ENCODE measurements around the gene FNIP1. TPM values are rescaled to one million over a fixed set of nuclear protein-coding genes. Genes with fewer than 3 reads are reported as not detected.

FNIP1 gene
- total and polyA plus RNA-seq, 2 donors (not counting 1 experiment from before 2014, with no cell fraction given): 10.3 to 52.8 TPM

GRCh38 chr5:131792896-131793295, 3.9 kb downstream of the FNIP1 start:
- WGBS (ENCODE audit: insufficient coverage): no CpG with 5 or more reads among the region's 2 CpGs
- H3K27me3 ChIP-seq (replicated peaks in 1 of 4; ENCODE audit: control extremely low read depth in 1 of 4, control insufficient read depth in 3 of 4, insufficient read depth in 4 of 4, low read length in 3 of 4): no peaks in the 10 kb centered on the region
- no peak overlapping the region for H3K4me2 ChIP-seq (replicated peaks; ENCODE audit: low read depth, low read length, poor library complexity, severe bottlenecking)
- H3K79me2 ChIP-seq (ENCODE audit: control insufficient read depth, insufficient read depth, low read length): peaks cover 96% of the 10 kb centered on the region
- H3K9ac ChIP-seq (ENCODE audit: low read length): no peak overlapping the region
- Mint-ChIP-seq H3K9me3 (ENCODE audit: insufficient read depth) (no peaks in the 10 kb centered on the region), H3K27me3 (no peaks in the 10 kb centered on the region), H3K4me1 (peaks cover 59% of the 10 kb centered on the region), H3K4me3 (no peak overlapping the region), H3K27ac (no peak overlapping the region)
- peaks cover 0 to 1% of the 10 kb centered on the region in 2 experiments for H3K36me3 ChIP-seq (replicated peaks in 1 of 2; ENCODE audit: control extremely low read depth in 1 of 2, control insufficient read depth in 1 of 2, extremely low read depth in 1 of 2, insufficient read depth in 2 of 2, low read length in 1 of 2)
- intact Hi-C loops (cut with micrococcal nuclease): loop anchor here (10.0 kb wide), 2 partner anchors 48 to 418 kb away; no protein-coding TSS in a partner anchor
- DNase-seq (no peak), ATAC-seq (ENCODE audit: low read depth) (no peak)
- no peak for TF ChIP-seq EZH2 (IDR thresholded peaks at IDR 0.05; ENCODE audit: borderline replicate concordance, insufficient read depth, low read depth, low read length, poor library complexity, severe bottlenecking)
- no peak for TF ChIP-seq CTCF (IDR thresholded peaks at IDR 0.05)
- ChIA-PET POLR2A (no interaction called here), CTCF (no interaction called here)
- H4K20me1 ChIP-seq (ENCODE audit: control insufficient read depth, insufficient read depth, low read length, poor library complexity, severe bottlenecking): peaks cover 31% of the 10 kb centered on the region
- H3K4me3 ChIP-seq (ENCODE audit: control extremely low read depth in 1 of 5, extremely low read depth in 1 of 5, insufficient read depth in 1 of 5, low read depth in 2 of 5, low read length in 4 of 5): no peak overlapping the region
- H3K4me1 ChIP-seq (ENCODE audit: control insufficient read depth in 2 of 2, insufficient read depth in 2 of 2, low read length in 2 of 2): peaks cover 13 to 23% of the 10 kb centered on the region in 2 donors
- H3K27ac ChIP-seq (ENCODE audit: low read length in 2 of 2): no peak overlapping the region
- H3K9me3 ChIP-seq (ENCODE audit: control extremely low read depth in 1 of 3, control insufficient read depth in 2 of 3, insufficient read depth in 1 of 3, low read length in 2 of 3): no peaks in the 10 kb centered on the region
- no peak overlapping the region for H2AFZ ChIP-seq (ENCODE audit: insufficient read depth, low read depth, low read length, poor library complexity, severe bottlenecking)

GRCh38 chr5:131791866-131792265, 5.0 kb downstream of the FNIP1 start:
- no CpG with 5 or more reads among the region's 6 CpGs for WGBS (ENCODE audit: insufficient coverage)
- Histone ChIP-seq H3K9ac (ENCODE audit: low read length) (no peak overlapping the region), H4K20me1 (ENCODE audit: control insufficient read depth, insufficient read depth, low read length, poor library complexity, severe bottlenecking) (peaks cover 42% of the 10 kb centered on the region), H3K79me2 (ENCODE audit: control insufficient read depth, insufficient read depth, low read length) (peaks cover 98% of the 10 kb centered on the region), H3K9me3 (ENCODE audit: control extremely low read depth in 1 of 3, control insufficient read depth in 2 of 3, insufficient read depth in 1 of 3, low read length in 2 of 3) (no peaks in the 10 kb centered on the region), H3K4me2 (replicated peaks; ENCODE audit: low read depth, low read length, poor library complexity, severe bottlenecking) (no peak overlapping the region), H2AFZ (ENCODE audit: insufficient read depth, low read depth, low read length, poor library complexity, severe bottlenecking) (no peak overlapping the region), H3K4me3 (ENCODE audit: control extremely low read depth in 1 of 5, extremely low read depth in 1 of 5, insufficient read depth in 1 of 5, low read depth in 2 of 5, low read length in 4 of 5) (no peak overlapping the region), H3K4me1 (ENCODE audit: control insufficient read depth in 2 of 2, insufficient read depth in 2 of 2, low read length in 2 of 2) (peaks cover 5 to 21% of the 10 kb centered on the region in 2 donors), H3K27ac (ENCODE audit: low read length in 2 of 2) (no peak overlapping the region), H3K27me3 (replicated peaks in 1 of 4; ENCODE audit: control extremely low read depth in 1 of 4, control insufficient read depth in 3 of 4, insufficient read depth in 4 of 4, low read length in 3 of 4) (no peaks in the 10 kb centered on the region), H3K36me3 (replicated peaks in 1 of 2; ENCODE audit: control extremely low read depth in 1 of 2, control insufficient read depth in 1 of 2, extremely low read depth in 1 of 2, insufficient read depth in 2 of 2, low read length in 1 of 2) (peaks cover 0 to 2% of the 10 kb centered on the region in 2 experiments)
- TF ChIP-seq EZH2 (IDR thresholded peaks at IDR 0.05; ENCODE audit: borderline replicate concordance, insufficient read depth, low read depth, low read length, poor library complexity, severe bottlenecking) (no peak), CTCF (IDR thresholded peaks at IDR 0.05) (no peak)
- DNase-seq (no peak), ATAC-seq (ENCODE audit: low read depth) (no peak)
- peaks cover 66% of the 10 kb centered on the region for H3K4me1 Mint-ChIP-seq
- CTCF ChIA-PET: interaction anchor here (0.7 kb wide), 1 partner anchor 185 kb away, joined by 3 read pairs; no protein-coding TSS in a partner anchor
- POLR2A ChIA-PET: interaction anchor here (0.7 kb wide), 2 partner anchors 50 to 441 kb away, joined by 4 to 5 read pairs; no protein-coding TSS in a partner anchor
- H3K27me3 Mint-ChIP-seq: no peaks in the 10 kb centered on the region
- intact Hi-C loops (cut with micrococcal nuclease): loop anchor here (10.0 kb wide), 2 partner anchors 47 to 417 kb away; no protein-coding TSS in a partner anchor
- no peaks in the 10 kb centered on the region for H3K9me3 Mint-ChIP-seq (ENCODE audit: insufficient read depth)
- H3K4me3 Mint-ChIP-seq: no peak overlapping the region
- H3K27ac Mint-ChIP-seq: no peak overlapping the region
